GM21381 (cell line): Measurements from ENCODE around the gene GRK1.

Source experiments
- ATAC-seq: cut with Tn5 transposase; IDR thresholded peaks from one replicate; pipeline ENCODE4 v1.9.1; 2021; ENCODE audit warnings: mild to moderate bottlenecking, moderate library complexity; ENCODE audit not compliant: unreplicated experiment

Gene GRK1

GRCh38 chr13:113726961-113727411, 60.0 kb downstream of the GRK1 start:
- ATAC-seq: no peak

GRCh38 chr13:113728571-113729054, 61.6 kb downstream of the GRK1 start:
- ATAC-seq: no peak

GRCh38 chr13:113729187-113730019, 62.4 kb downstream of the GRK1 start:
- ATAC-seq: no peak

- no peak for ATAC-seq
These were observed 63.3 kb downstream of the GRK1 start for GRCh38 chr13:113730258-113730691.

- no peak for ATAC-seq
These were observed 63.8 kb downstream of the GRK1 start for GRCh38 chr13:113730831-113731191.

- ATAC-seq: no peak
These were observed 64.5 kb downstream of the GRK1 start for GRCh38 chr13:113731192-113732175.

GRCh38 chr13:113732176-113732960, 65.3 kb downstream of the GRK1 start:
- ATAC-seq: no peak

- no peak for ATAC-seq
These were observed 66.2 kb downstream of the GRK1 start for GRCh38 chr13:113732961-113733950.

- ATAC-seq: no peak
These were observed 67.2 kb downstream of the GRK1 start for GRCh38 chr13:113734099-113734825.

- ATAC-seq: no peak
These were observed 67.8 kb downstream of the GRK1 start for GRCh38 chr13:113734826-113735125.

- no peak for ATAC-seq
These were observed 68.2 kb downstream of the GRK1 start for GRCh38 chr13:113735194-113735593.

- no peak for ATAC-seq
These were observed 68.7 kb downstream of the GRK1 start for GRCh38 chr13:113735750-113736149.

- ATAC-seq: no peak
These were observed 69.3 kb downstream of the GRK1 start for GRCh38 chr13:113736258-113736731.

- ATAC-seq: no peak
These were observed 70.8 kb downstream of the GRK1 start for GRCh38 chr13:113737803-113738202.

GRCh38 chr13:113739527-113740285, 72.7 kb downstream of the GRK1 start:
- no peak for ATAC-seq

GRCh38 chr13:113740286-113740556, 73.2 kb downstream of the GRK1 start:
- ATAC-seq: no peak

GRCh38 chr13:113740661-113741060, 73.6 kb downstream of the GRK1 start:
- no peak for ATAC-seq

GRCh38 chr13:113741191-113741668, 74.2 kb downstream of the GRK1 start:
- ATAC-seq: no peak
